GM21360 (cell line): ENCODE results near the gene AEBP1.

ENCODE experiments used
- ATAC-seq: cut with Tn5 transposase; IDR thresholded peaks from one replicate; pipeline ENCODE4 v1.9.1; 2021; ENCODE audit warnings: mild to moderate bottlenecking, moderate library complexity; ENCODE audit not compliant: unreplicated experiment

The AEBP1 gene

GRCh38 chr7:44084701-44085100 lies 19.4 kb upstream of the AEBP1 start:
- no peak for ATAC-seq

DNA sequence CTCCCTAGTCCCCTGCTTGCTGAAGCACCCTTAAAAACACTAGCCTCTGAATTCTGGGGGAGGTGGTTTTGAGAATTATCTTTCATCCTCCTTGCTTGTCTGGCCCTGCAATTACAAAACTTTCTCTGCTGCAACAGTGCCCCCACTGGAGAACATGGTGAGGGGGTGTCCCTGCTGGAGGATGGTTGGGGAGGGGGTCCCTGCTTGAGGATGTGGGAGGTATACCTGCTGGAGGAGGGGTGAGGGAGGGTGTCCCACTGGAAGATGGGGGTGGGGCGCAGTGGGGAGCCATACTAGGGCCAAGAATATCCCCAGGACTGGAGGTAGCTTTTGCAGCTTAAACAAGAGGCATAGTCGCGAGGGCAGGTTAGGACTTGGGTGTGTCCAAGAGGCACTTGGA lies 18.6 kb upstream of the AEBP1 start:
- no peak for ATAC-seq

DNA sequence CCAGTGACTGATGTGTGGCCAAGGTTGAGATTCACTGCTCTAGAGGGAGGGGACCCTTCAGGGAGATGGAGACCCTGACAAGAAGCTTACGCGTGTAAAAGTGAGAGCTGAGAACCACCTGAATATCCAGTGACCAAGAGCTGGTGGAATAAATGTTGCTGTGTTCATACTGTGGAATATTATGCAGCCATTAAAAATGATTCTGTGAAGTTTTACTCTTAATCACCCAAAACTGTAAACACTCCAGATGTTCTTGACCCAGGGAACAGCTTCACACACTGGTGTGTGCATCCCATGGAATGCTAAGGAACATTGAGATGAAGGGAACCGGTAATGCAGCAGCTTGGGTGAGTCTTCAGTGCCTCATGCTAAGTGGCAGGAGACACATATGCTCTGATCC lies 17.5 kb upstream of the AEBP1 start:
- ATAC-seq: no peak

DNA sequence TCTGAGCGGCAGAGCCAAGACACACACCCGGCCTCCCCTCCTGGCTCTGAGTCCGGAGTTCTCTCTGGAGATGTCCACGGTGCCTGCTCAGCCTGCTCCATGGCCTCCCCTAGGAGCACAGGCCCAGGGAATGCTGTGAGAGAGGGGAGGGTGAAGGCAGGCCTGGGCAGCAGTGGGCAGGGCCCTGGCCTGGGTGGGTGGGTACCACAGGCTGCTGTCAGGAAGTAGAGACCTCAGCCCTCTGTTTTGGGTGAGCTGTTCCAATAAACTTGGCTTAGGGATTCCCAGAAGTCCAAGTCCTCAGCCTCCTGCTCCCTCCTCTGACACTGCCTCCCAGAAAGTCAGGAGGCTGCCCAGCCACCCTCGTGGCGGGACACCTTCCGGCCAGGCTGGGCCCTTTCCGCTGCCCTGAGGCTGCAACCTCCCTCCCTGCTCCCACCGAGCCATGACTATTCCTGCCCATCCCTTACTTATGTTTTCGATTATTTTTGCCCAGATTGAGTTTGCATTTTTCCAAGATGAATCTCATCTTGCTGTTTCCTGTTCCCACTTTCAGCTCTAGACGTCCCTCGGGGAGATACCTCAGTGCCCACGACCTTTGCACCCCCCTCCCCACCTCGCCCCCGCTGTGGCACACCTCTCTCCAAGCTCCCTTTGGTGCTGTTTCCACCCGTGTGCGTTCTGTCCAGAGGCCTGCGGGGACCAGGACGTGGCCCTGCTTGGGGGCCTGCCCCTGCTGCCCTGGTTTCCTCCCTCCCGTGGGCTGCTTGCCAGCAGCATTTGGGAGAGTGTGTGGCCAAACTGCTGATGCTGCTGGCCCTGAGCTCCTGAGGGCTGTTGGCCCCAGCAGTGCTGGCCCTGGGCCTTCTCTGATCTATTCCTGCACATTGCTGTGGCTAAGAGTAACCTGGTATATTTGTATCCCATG lies 16.0 kb upstream of the AEBP1 start:
- ATAC-seq: no peak

DNA sequence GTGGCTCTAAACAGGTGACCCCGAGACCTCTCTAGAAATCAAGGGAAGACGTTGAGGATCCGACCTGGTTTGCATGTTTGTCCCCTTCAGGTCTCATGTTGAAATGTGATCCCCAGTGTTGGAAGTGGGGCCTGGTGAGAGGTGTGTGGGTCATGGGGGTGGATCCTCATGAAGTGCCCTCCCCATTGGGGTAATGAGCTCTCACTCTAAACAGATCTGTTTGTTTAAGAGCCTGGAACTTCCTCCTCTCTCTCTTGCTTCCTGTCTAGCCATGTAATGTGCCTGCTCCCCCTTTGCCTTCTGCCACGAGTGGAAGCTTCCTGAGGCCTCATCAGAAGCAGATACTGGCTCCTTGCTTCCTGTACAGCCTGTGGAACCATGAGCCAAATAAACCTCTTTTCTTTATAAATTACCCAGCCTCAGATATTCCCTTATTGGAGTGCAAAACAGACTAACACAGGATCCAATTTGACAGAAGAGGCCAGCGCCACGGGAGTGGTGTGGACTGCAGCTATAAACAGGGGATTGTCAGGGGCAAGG lies 11.0 kb upstream of the AEBP1 start:
- ATAC-seq: no peak

GRCh38 chr7:44094365-44094764 lies 9.8 kb upstream of the AEBP1 start:
- ATAC-seq: no peak

DNA sequence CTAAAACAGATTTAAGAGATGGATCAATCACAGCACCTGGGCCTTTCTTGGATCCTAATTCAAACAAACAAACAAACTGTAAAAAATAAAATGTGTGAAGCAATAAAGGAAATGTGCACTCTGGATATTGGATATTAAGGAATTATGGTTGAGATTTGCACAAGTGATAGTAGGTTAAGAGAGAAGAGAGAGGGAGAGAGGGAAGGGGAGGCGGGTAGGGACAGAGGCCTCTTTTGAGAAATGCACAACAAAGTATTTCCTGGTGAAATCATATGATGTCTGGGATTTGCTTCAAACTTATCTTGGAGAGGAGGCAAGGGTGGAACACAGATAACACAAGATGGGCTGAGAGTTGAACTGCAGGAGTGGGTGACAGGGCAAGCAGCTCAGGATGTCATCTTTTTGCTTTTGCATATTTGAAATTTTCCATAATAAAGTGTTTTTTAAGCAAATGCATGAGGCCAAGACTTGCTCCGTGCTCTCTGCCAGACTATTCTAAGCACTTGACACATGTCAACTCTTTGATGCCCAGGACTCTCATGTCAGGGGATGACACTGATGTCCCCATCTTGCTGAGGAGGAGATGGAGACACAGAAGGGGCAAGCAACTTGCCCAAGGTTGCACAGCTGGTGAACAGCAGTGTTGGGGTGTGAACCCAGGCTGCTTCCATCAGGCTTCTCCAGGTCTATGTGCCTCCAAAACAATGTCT lies 9.1 kb upstream of the AEBP1 start:
- ATAC-seq: no peak

DNA sequence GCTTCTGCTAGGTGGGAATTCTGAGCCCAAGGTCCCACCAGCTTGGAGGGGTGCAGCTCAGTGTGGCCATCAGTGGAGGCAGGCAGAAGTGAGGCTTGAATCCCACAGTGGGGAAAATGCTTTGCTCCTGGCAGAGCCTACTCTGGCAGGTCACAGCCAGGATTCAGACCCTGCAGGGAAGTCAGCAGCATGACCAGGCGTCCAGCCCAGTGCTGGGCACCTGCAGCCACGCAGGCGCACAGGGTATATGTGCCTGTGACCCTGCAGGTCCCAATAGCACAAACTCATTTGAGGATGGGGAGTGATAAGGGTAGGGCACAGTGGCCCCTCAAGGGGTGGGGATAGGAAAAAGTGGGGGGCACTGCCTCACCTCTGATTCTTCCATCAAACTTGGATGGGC lies 8.4 kb upstream of the AEBP1 start:
- ATAC-seq: no peak

- no peak for ATAC-seq
Observed at GRCh38 chr7:44096326-44096881, 7.7 kb upstream of the AEBP1 start.

GRCh38 chr7:44097064-44097932 lies 6.8 kb upstream of the AEBP1 start:
- ATAC-seq: peak; percentile 51

- no peak for ATAC-seq
Observed at GRCh38 chr7:44098092-44099068, 5.8 kb upstream of the AEBP1 start.

- ATAC-seq: no peak
Observed at GRCh38 chr7:44099669-44100068, 4.5 kb upstream of the AEBP1 start.

- no peak for ATAC-seq
Observed at GRCh38 chr7:44100458-44101302, 3.5 kb upstream of the AEBP1 start.

DNA sequence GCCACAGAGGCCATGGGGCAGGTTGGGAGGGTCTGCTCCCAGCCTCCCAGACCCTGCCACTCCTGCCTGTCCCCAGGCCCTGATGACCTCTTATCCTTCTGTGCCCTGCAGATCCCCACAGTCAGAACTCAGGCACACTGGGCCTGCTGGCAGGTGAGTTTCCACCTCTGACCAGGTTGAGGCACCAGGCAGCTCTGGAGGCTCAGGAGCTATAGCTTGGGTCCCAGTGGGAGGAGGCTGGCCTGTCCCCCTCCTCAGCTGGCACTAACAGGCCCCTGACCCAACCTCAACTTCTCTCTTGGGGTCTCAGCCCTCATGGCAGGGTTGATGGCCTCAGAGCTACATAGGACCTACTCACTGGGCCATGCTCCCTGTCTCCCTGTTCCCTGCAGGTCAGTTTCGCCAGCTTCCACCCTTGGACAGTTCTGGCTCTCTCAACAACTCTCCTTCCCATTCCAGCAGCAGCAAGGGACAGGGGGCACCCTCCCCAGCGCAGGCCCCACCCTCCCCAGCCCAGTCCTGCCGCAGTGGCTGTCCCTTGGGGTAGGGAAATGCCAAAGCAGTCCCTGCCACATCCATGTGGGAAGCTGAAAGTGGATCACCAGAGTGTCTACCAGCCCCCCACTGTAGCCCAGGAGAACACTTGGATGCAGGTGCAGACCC lies 2.7 kb upstream of the AEBP1 start:
- no peak for ATAC-seq

GRCh38 chr7:44101966-44102845 lies 1.9 kb upstream of the AEBP1 start:
- no peak for ATAC-seq

DNA sequence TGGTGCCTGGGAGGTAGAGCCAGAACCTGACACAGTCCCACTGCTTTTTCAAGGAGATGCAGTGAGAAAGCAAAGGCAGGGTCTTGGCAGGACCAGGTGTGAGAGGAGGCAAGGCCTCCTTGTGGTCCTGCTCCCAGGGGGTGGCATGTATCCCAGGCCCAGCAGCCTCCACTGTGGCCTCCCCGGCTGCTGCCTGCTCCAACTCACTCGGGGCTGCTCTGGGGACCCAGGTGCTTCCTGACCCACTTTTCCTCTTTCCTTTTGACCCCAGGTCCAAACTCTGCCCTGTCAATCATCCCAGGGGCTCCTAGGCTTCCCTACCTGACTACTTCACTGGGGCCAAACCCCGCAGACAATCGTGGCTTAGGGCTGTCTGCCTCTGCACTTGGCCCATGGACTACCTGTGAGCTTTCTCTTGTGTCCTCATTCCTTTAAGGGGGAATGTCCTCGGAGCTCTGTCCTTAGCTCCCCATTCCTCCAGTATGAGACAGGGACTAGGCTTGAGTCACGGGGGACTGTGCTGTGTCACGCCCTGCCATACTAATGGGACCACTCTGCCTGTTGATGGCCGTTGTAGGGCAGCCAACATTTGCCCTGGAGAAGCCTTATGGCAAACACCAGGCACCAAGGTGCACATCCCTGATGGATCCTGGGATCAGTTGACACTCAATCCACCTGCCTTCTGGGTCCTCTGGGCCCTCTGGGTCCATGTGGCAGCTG lies 1.1 kb upstream of the AEBP1 start:
- no peak for ATAC-seq

DNA sequence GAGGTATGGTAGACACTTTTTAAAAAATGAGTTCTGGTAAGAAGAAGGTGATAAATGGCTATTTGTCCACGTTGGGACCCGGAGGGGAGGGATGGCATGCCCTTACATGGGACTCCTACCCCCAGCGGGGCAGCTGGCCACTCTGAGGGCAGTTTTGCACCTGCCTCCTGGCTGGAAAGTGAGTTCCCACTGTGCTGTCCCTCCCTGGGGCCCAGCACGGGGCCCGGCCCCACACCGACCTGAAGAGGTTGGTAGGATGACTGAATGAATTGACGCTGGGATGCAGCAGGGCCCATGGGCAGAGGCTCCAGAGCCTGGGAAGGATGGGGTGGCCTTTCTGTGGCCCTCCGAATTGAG lies 601 bp upstream of the AEBP1 start:
- ATAC-seq: no peak
